Measurements from ENCODE around the gene ARPC2.
A peak's percentile ranks its signal among the peaks of the same experiment; 100 is the strongest.
"Not testable (repeated sequence)": the region's sequence is repeated elsewhere in the genome, so short reads cannot be mapped to it uniquely, and the experiment has no call there.

Gene ARPC2

GRCh38 chr2:218216674-218217359 is at the start of gene ARPC2:
Gene ARPC2 (plus strand): TSS chr2:218217189. CDS start chr2:218217471, 282 bp downstream.
- peak; percentile 95 for DNase-seq (ENCODE audit: low spot score)

- DNase-seq (ENCODE audit: low spot score): no peak
Measured at GRCh38 chr2:218168016-218168415, 49.0 kb upstream of the ARPC2 start.

GRCh38 chr2:218168635-218169462 is 48.1 kb upstream of the ARPC2 start:
- peak; percentile 15 for DNase-seq (ENCODE audit: low spot score)

GRCh38 chr2:218169757-218170546 is 47.0 kb upstream of the ARPC2 start:
- no peak for DNase-seq (ENCODE audit: low spot score)

GRCh38 chr2:218171744-218172143 is 45.2 kb upstream of the ARPC2 start:
- DNase-seq (ENCODE audit: low spot score): not testable (repeated sequence)

GRCh38 chr2:218172845-218173244 is 44.1 kb upstream of the ARPC2 start:
- DNase-seq (ENCODE audit: low spot score): no peak

GRCh38 chr2:218179782-218180181 is 37.2 kb upstream of the ARPC2 start:
- no peak for DNase-seq (ENCODE audit: low spot score)

- peak; percentile 22 for DNase-seq (ENCODE audit: low spot score)
Measured at GRCh38 chr2:218180467-218181114, 36.4 kb upstream of the ARPC2 start.

GRCh38 chr2:218184331-218184730 is 32.7 kb upstream of the ARPC2 start:
- DNase-seq (ENCODE audit: low spot score): no peak

GRCh38 chr2:218186355-218186766 is 30.6 kb upstream of the ARPC2 start:
- peak; percentile 80 for DNase-seq (ENCODE audit: low spot score)

- no peak for DNase-seq (ENCODE audit: low spot score)
Measured at GRCh38 chr2:218186876-218187275, 30.1 kb upstream of the ARPC2 start.

GRCh38 chr2:218187296-218188015 is 29.5 kb upstream of the ARPC2 start:
- no peak for DNase-seq (ENCODE audit: low spot score)

GRCh38 chr2:218188528-218188927 is 28.5 kb upstream of the ARPC2 start:
- no peak for DNase-seq (ENCODE audit: low spot score)

GRCh38 chr2:218192902-218193430 is 24.0 kb upstream of the ARPC2 start:
- no peak for DNase-seq (ENCODE audit: low spot score)

GRCh38 chr2:218193701-218194100 is 23.3 kb upstream of the ARPC2 start:
- no peak for DNase-seq (ENCODE audit: low spot score)

- no peak for DNase-seq (ENCODE audit: low spot score)
Measured at GRCh38 chr2:218194880-218195279, 22.1 kb upstream of the ARPC2 start.

GRCh38 chr2:218196974-218197373 is 20.0 kb upstream of the ARPC2 start:
- no peak for DNase-seq (ENCODE audit: low spot score)

GRCh38 chr2:218202266-218202665 is 14.7 kb upstream of the ARPC2 start:
- DNase-seq (ENCODE audit: low spot score): no peak

- no peak for DNase-seq (ENCODE audit: low spot score)
Measured at GRCh38 chr2:218209078-218209477, 7.9 kb upstream of the ARPC2 start.

GRCh38 chr2:218214116-218214515 is 2.9 kb upstream of the ARPC2 start:
- DNase-seq (ENCODE audit: low spot score): no peak

- DNase-seq (ENCODE audit: low spot score): peak; percentile 24
Measured at GRCh38 chr2:218216336-218216673, 684 bp upstream of the ARPC2 start.

All from RKO (cell line).